ENCODE results near the gene RNF215. TPM values are rescaled to one million over a fixed set of nuclear protein-coding genes. Genes with fewer than 3 reads are reported as not detected.

Gene RNF215
- total and polyA plus RNA-seq, 7 experiments from 2014 or later = 0.08 to 10.8 (median 4.9) TPM

DNA sequence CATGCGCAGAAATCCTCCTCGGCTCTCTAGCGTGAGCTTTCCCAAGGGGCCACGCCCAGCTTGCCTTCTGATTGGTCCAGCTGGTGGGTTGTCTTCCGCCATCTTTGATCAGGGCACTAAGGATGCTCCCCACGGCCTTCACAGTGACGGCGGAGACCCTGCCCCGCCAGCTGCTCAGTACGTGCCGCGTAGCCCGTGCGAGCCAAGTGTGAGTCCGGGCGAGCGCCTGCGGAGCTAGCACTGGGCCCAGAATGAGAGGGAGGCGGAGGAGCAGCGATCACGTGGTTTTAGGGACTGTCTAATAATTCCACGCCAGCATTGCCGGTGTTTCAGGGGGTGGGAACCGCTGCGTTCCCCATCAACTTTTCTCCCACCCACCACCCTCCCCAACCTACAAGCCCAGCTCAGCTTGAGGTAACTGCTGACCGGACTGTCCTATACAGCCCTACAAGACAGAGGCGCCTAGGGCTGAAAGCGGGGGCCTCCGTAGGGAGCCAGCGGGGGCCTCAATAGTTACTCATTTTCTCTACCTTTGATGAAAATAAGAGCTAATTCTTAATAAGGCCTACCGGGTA is 36.8 kb upstream of the RNF215 start:
- POLR2A ChIA-PET = interaction anchor here (0.7 to 7.8 kb wide), 28 partner anchors 11 to 922 kb away, joined by 3 to 158 read pairs (median 4); partner anchors contain the start of genes CASTOR1, CCDC157, MORC2 and PATZ1
- intact Hi-C loops (cut with micrococcal nuclease) = loop anchor here (1.0 to 10.0 kb wide), 16 partner anchors 10 to 1071 kb away; partner anchors contain the start of genes ASCC2 (in 2 of the 2), SF3A1 (in 2 of the 2), UQCR10 (in 2 of the 2) and ZMAT5 (in 2 of the 2)
- ATAC-seq (peak; percentile 92), DNase-seq (peak; percentile 82 to 99 (median 98))
- Histone ChIP-seq H3K36me3 (ENCODE audit: control insufficient read depth in 2 of 3, insufficient read depth in 3 of 3, low read length in 3 of 3) (peaks cover 0 to 17% (median 0%) of the 10 kb centered on the region in 3 experiments), H3K27ac (ENCODE audit: low read depth, low read length) (peak overlapping the region; percentile 97), H3K4me1 (ENCODE audit: control insufficient read depth in 2 of 2, insufficient read depth in 2 of 2, low read length in 2 of 2) (peaks cover 28 to 36% of the 10 kb centered on the region in 2 donors), H3K9me3 (ENCODE audit: control insufficient read depth in 2 of 3, low read length in 3 of 3) (no peaks in the 10 kb centered on the region), H3K27me3 (ENCODE audit: control insufficient read depth in 2 of 2, insufficient read depth in 2 of 2, low read length in 2 of 2) (no peaks in the 10 kb centered on the region), H3K4me3 (ENCODE audit: low read length) (peak overlapping the region; percentile 76)
- CTCF ChIA-PET = interaction anchor here (0.6 to 7.7 kb wide), 12 partner anchors 10 to 816 kb away, joined by 3 to 78 read pairs (median 6); partner anchors contain the start of genes CASTOR1, OSM, RNF215 and SEC14L2
- peaks cover 4 to 39% (median 7%) of the 10 kb centered on the region in 5 donors for H3K36me3 Mint-ChIP-seq
- H3K4me1 Mint-ChIP-seq = peaks cover 30 to 71% (median 64%) of the 10 kb centered on the region in 7 donors
- H3K27ac Mint-ChIP-seq = peak overlapping the region; percentile 96 to 100 (median 98)
- peak overlapping the region; percentile 94 to 99 (median 98) for H3K4me3 Mint-ChIP-seq
- H3K27me3 Mint-ChIP-seq = peaks cover 0 to 4% (median 0%) of the 10 kb centered on the region in 5 donors
- no peaks in the 10 kb centered on the region for H3K9me3 Mint-ChIP-seq

DNA sequence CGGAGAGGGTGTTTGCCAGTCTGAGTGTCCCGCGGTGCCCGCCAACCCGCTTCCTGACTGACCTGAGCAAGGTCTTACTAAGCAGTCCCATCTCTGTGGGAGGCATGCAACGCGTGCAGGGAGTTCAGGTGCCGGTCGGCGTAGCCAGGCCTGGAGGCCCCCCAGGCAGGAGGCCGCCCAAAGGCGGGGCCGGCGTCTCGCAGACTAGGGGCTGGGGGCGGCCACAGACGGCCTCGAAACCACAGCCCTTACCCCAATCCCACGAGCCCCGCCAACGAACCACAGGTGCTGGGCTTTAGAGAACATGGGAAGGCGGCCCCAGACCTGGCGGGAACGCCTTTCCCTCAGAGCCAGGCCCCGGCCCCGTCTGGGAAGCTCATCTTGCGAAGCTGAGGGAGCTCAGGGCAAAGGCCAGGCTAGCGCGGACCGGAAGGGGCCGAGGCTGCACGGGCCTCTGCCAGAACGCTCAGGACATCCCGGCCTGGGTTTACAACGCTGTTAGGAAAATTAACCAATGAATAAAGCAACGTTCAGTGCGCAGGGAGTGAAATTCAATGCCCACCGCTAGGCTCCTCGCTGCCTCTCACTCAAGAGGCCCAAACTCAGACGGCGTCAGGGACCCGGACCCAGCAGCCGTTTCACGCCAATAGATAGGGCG is 36.2 kb upstream of the RNF215 start:
- peak overlapping the region; percentile 94 to 99 (median 98) for H3K4me3 Mint-ChIP-seq
- ATAC-seq = no peak
- Histone ChIP-seq H3K27ac (ENCODE audit: low read depth, low read length) (peak overlapping the region; percentile 97), H3K27me3 (ENCODE audit: control insufficient read depth in 2 of 2, insufficient read depth in 2 of 2, low read length in 2 of 2) (no peaks in the 10 kb centered on the region), H3K36me3 (ENCODE audit: control insufficient read depth in 2 of 3, insufficient read depth in 3 of 3, low read length in 3 of 3) (peaks cover under 1 to 19% (median 3%) of the 10 kb centered on the region in 3 experiments), H3K9me3 (ENCODE audit: control insufficient read depth in 2 of 3, low read length in 3 of 3) (no peaks in the 10 kb centered on the region), H3K4me3 (ENCODE audit: low read length) (peak overlapping the region; percentile 76), H3K4me1 (ENCODE audit: control insufficient read depth in 2 of 2, insufficient read depth in 2 of 2, low read length in 2 of 2) (peaks cover 28 to 36% of the 10 kb centered on the region in 2 donors)
- CTCF ChIA-PET = interaction anchor here (0.6 to 7.7 kb wide), 11 partner anchors 10 to 506 kb away, joined by 4 to 78 read pairs (median 8); partner anchors contain the start of genes CASTOR1, OSM, RNF215 and SEC14L2
- peak overlapping the region; percentile 96 to 100 (median 98) for H3K27ac Mint-ChIP-seq
- intact Hi-C loops (cut with micrococcal nuclease) = loop anchor here (1.0 to 10.0 kb wide), 9 partner anchors 9 to 1071 kb away; partner anchors contain the start of genes ASCC2 (in 1 of the 2), NF2 (in 1 of the 2), PATZ1 (in 1 of the 2) and PIK3IP1 (in 1 of the 2)
- no peaks in the 10 kb centered on the region for H3K9me3 Mint-ChIP-seq
- peak in 2 of 9 donors; percentile 41 to 68 for DNase-seq
- POLR2A ChIA-PET = interaction anchor here (0.7 to 7.8 kb wide), 25 partner anchors 10 to 923 kb away, joined by 3 to 158 read pairs (median 4); partner anchors contain the start of genes CASTOR1, CCDC157, MORC2 and PATZ1
- H3K36me3 Mint-ChIP-seq = peaks cover 4 to 35% (median 7%) of the 10 kb centered on the region in 5 donors
- peaks cover 30 to 71% (median 64%) of the 10 kb centered on the region in 7 donors for H3K4me1 Mint-ChIP-seq
- H3K27me3 Mint-ChIP-seq = peaks cover 0 to 4% (median 0%) of the 10 kb centered on the region in 5 donors

DNA sequence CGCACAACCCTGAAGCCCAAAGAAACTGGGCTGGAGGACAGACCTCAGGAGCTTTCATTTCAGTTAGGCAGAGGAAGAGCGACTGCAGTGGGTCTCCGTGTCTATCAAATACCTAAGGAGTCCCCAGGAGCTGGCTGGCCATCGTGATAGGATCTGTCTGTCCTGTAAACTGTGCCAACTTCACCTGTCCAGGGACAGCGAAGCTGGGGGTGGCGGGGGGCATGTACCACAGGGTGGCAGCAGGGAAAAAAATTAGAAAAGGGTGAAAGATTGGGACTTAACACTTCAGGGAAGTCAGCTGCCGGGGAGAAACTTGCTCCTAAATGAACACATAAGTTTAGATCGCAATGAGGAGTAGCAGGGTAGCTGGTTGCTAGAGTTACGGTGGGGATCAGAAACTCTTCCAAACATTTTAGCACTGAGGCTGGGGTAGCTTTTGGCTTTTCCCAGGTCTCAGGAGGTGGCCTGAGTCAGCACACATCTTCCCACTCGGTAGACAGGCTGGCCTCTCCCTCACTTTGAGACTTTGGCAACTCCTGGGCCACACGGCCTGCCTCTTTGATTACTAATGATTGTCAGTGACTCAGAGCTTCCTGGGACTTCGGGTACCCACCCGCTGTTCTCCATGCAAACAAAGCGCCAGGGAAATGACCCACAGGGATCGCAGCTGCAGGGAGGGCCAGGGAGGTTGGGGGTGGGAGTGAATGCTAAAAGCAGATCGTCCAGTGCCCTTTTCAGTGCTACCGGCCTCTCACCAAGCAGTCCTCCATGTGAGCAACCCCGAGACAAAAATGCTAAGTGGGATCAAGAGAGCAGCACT is 35.5 kb upstream of the RNF215 start:
- intact Hi-C loops (cut with micrococcal nuclease) = loop anchor here (1.0 to 10.0 kb wide), 9 partner anchors 8 to 1072 kb away; partner anchors contain the start of genes ASCC2 (in 1 of the 2), NF2 (in 1 of the 2), PATZ1 (in 1 of the 2) and PIK3IP1 (in 1 of the 2)
- Histone ChIP-seq H3K36me3 (ENCODE audit: control insufficient read depth in 2 of 3, insufficient read depth in 3 of 3, low read length in 3 of 3) (peaks cover 6 to 19% (median 7%) of the 10 kb centered on the region in 3 experiments), H3K4me1 (ENCODE audit: control insufficient read depth in 2 of 2, insufficient read depth in 2 of 2, low read length in 2 of 2) (peaks cover 28 to 36% of the 10 kb centered on the region in 2 donors), H3K9me3 (ENCODE audit: control insufficient read depth in 2 of 3, low read length in 3 of 3) (no peaks in the 10 kb centered on the region), H3K4me3 (ENCODE audit: low read length) (peak overlapping the region; percentile 76), H3K27ac (ENCODE audit: low read depth, low read length) (peak overlapping the region; percentile 97), H3K27me3 (ENCODE audit: control insufficient read depth in 2 of 2, insufficient read depth in 2 of 2, low read length in 2 of 2) (no peaks in the 10 kb centered on the region)
- Mint-ChIP-seq H3K27me3 (peaks cover 0 to 4% (median 0%) of the 10 kb centered on the region in 5 donors), H3K27ac (peak overlapping the region; percentile 79 to 100 (median 97)), H3K4me1 (peaks cover 30 to 68% (median 64%) of the 10 kb centered on the region in 7 donors), H3K9me3 (no peaks in the 10 kb centered on the region), H3K36me3 (peaks cover 4 to 34% (median 10%) of the 10 kb centered on the region in 5 donors), H3K4me3 (peak overlapping the region; percentile 94 to 99 (median 98))
- CTCF ChIA-PET = interaction anchor here (2.5 to 7.7 kb wide), 5 partner anchors 9 to 134 kb away, joined by 19 to 78 read pairs (median 38); partner anchors contain the start of genes CASTOR1 and SEC14L2
- ATAC-seq (no peak), DNase-seq (peak in 1 of 9 donors; percentile 57)
- POLR2A ChIA-PET = interaction anchor here (1.1 to 7.8 kb wide), 12 partner anchors 10 to 924 kb away, joined by 3 to 158 read pairs (median 10); partner anchors contain the start of genes CCDC157, PATZ1, SEC14L2 and SF3A1

DNA sequence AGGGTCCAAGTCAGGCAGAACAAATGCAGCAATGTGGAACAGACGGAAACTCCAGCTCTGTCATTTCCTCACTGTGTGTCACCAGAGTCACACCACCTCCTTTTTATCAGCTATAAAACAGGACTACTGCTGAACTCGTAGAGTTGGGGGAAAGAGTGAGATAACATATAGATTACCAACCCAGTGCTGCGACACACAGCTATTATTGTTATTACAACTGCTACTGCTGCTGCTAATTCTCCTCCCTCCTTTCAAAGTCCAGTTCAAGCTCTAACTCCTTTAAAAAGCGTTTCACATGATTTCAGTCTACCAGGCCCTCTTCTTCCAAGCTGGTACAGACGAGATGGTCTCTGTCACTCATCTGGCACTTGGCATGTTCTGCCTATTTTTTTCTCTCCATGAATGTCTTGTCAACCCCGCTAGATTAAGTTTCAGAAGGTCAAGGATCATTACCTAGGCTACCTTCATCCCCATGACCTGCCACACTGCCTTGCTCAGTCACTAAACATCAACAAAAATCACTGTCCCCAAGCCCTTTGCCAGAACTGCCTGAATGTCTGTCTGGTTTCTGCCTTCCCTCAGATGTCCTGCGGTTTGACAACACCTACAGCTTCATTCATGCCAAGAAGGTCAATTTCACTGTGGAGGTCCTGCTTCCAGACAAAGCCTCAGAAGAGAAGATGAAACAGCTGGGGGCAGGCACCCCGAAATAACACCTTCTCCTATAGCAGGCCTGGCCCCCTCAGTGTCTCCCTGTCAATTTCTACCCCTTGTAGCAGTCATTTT is 34.7 kb upstream of the RNF215 start:
- Mint-ChIP-seq H3K4me1 (peaks cover 23 to 62% (median 57%) of the 10 kb centered on the region in 7 donors), H3K27ac (peak overlapping the region; percentile 26 to 100 (median 96)), H3K9me3 (no peaks in the 10 kb centered on the region), H3K36me3 (peaks cover 4 to 30% (median 18%) of the 10 kb centered on the region in 5 donors), H3K27me3 (peaks cover 0 to 4% (median 0%) of the 10 kb centered on the region in 5 donors), H3K4me3 (peak overlapping the region; percentile 94 to 99 (median 98))
- CTCF ChIA-PET = interaction anchor here (0.6 to 7.7 kb wide), 4 partner anchors 26 to 229 kb away, joined by 3 to 78 read pairs (median 36); partner anchors contain the start of genes CASTOR1 and SEC14L2
- peak overlapping the region; percentile 97 for H3K27ac ChIP-seq (ENCODE audit: low read depth, low read length)
- POLR2A ChIA-PET = interaction anchor here (1.1 to 7.8 kb wide), 5 partner anchors 9 to 65 kb away, joined by 3 to 158 read pairs (median 88); partner anchors contain the start of genes CCDC157, SEC14L2 and SF3A1
- H3K4me3 ChIP-seq (ENCODE audit: low read length) = no peak overlapping the region
- peaks cover 6 to 27% (median 7%) of the 10 kb centered on the region in 3 experiments for H3K36me3 ChIP-seq (ENCODE audit: control insufficient read depth in 2 of 3, insufficient read depth in 3 of 3, low read length in 3 of 3)
- ATAC-seq = no peak
- H3K27me3 ChIP-seq (ENCODE audit: control insufficient read depth in 2 of 2, insufficient read depth in 2 of 2, low read length in 2 of 2) = no peaks in the 10 kb centered on the region
- intact Hi-C loops (cut with micrococcal nuclease) = loop anchor here (5.0 to 10.0 kb wide), 7 partner anchors 115 to 1073 kb away; partner anchors contain the start of genes ASCC2 (in 1 of the 2), NF2 (in 1 of the 2), PATZ1 (in 1 of the 2) and PIK3IP1 (in 1 of the 2)
- H3K4me1 ChIP-seq (ENCODE audit: control insufficient read depth in 2 of 2, insufficient read depth in 2 of 2, low read length in 2 of 2) = peaks cover 22 to 30% of the 10 kb centered on the region in 2 donors
- no peak for DNase-seq
- H3K9me3 ChIP-seq (ENCODE audit: control insufficient read depth in 2 of 3, low read length in 3 of 3) = no peaks in the 10 kb centered on the region

All from naive thymus-derived CD4-positive, alpha-beta T cell (primary cell).